ENCODE data around the gene TFF3. TPM values are rescaled to one million over a fixed set of nuclear protein-coding genes. Genes with fewer than 3 reads are reported as not detected.

Gene TFF3
- polyA plus RNA-seq, 1 donor from 2014 or later: not detected

- no peaks in the 10 kb centered on the region for H3K36me3 ChIP-seq (ENCODE audit: insufficient read depth, low read length)
- H3K9me2 ChIP-seq (ENCODE audit: insufficient read depth, low read length): no peaks in the 10 kb centered on the region
- H3K9me3 ChIP-seq (ENCODE audit: low read length): no peaks in the 10 kb centered on the region
- no peak overlapping the region for H2AFZ ChIP-seq (ENCODE audit: low read depth, low read length)
- no peak overlapping the region for H3K9ac ChIP-seq (ENCODE audit: low read length)
- no peaks in the 10 kb centered on the region for H3K79me2 ChIP-seq (replicated peaks; ENCODE audit: insufficient read depth, low read length)
- no peaks in the 10 kb centered on the region for H3F3A ChIP-seq (ENCODE audit: insufficient read depth, low read length, poor library complexity, severe bottlenecking)
- no peak overlapping the region for H3K4me3 ChIP-seq (ENCODE audit: low read length)
- no peak overlapping the region for H3K4me2 ChIP-seq (ENCODE audit: low read length)
- H3K27ac ChIP-seq (ENCODE audit: low read length): no peak overlapping the region
- no peaks in the 10 kb centered on the region for H4K20me1 ChIP-seq (ENCODE audit: insufficient read depth)
- TF ChIP-seq MXI1 (conservative IDR thresholded peaks at IDR 0.05; ENCODE audit: poor library complexity, severe bottlenecking) (no peak), TAF1 (IDR thresholded peaks at IDR 0.05; ENCODE audit: low read depth) (no peak), POLR2AphosphoS5 (IDR thresholded peaks at IDR 0.05) (no peak), SMC3 (conservative IDR thresholded peaks at IDR 0.05; ENCODE audit: poor library complexity) (no peak), RAD21 (conservative IDR thresholded peaks at IDR 0.05) (no peak), EZH2 (IDR thresholded peaks at IDR 0.05; ENCODE audit: borderline replicate concordance, insufficient read depth, low read length, poor library complexity, severe bottlenecking) (no peak)
- TF ChIP-seq, protein P1, sequence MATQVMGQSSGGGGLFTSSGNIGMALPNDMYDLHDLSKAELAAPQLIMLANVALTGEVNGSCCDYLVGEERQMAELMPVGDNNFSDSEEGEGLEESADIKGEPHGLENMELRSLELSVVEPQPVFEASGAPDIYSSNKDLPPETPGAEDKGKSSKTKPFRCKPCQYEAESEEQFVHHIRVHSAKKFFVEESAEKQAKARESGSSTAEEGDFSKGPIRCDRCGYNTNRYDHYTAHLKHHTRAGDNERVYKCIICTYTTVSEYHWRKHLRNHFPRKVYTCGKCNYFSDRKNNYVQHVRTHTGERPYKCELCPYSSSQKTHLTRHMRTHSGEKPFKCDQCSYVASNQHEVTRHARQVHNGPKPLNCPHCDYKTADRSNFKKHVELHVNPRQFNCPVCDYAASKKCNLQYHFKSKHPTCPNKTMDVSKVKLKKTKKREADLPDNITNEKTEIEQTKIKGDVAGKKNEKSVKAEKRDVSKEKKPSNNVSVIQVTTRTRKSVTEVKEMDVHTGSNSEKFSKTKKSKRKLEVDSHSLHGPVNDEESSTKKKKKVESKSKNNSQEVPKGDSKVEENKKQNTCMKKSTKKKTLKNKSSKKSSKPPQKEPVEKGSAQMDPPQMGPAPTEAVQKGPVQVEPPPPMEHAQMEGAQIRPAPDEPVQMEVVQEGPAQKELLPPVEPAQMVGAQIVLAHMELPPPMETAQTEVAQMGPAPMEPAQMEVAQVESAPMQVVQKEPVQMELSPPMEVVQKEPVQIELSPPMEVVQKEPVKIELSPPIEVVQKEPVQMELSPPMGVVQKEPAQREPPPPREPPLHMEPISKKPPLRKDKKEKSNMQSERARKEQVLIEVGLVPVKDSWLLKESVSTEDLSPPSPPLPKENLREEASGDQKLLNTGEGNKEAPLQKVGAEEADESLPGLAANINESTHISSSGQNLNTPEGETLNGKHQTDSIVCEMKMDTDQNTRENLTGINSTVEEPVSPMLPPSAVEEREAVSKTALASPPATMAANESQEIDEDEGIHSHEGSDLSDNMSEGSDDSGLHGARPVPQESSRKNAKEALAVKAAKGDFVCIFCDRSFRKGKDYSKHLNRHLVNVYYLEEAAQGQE (IDR thresholded peaks at IDR 0.05; ENCODE audit: borderline replicate concordance): no peak
- H3K27me3 ChIP-seq (ENCODE audit: insufficient read depth, low read depth, low read length): no peaks in the 10 kb centered on the region
Observed at GRCh38 chr21:42324896-42325295, 9.7 kb upstream of the TFF3 start.

GRCh38 chr21:42321845-42322244 lies 6.6 kb upstream of the TFF3 start:
- H3K9me2 ChIP-seq (ENCODE audit: insufficient read depth, low read length): no peaks in the 10 kb centered on the region
- H2AFZ ChIP-seq (ENCODE audit: low read depth, low read length): no peak overlapping the region
- H3K4me3 ChIP-seq (ENCODE audit: low read length): no peak overlapping the region
- no peaks in the 10 kb centered on the region for H3F3A ChIP-seq (ENCODE audit: insufficient read depth, low read length, poor library complexity, severe bottlenecking)
- no peaks in the 10 kb centered on the region for H3K9me3 ChIP-seq (ENCODE audit: low read length)
- TF ChIP-seq TAF1 (IDR thresholded peaks at IDR 0.05; ENCODE audit: low read depth) (no peak), EZH2 (IDR thresholded peaks at IDR 0.05; ENCODE audit: borderline replicate concordance, insufficient read depth, low read length, poor library complexity, severe bottlenecking) (no peak), SMC3 (conservative IDR thresholded peaks at IDR 0.05; ENCODE audit: poor library complexity) (no peak), CTCF (IDR thresholded peaks at IDR 0.05; ENCODE audit: poor library complexity, severe bottlenecking) (no peak), RAD21 (conservative IDR thresholded peaks at IDR 0.05) (no peak), POLR2AphosphoS5 (IDR thresholded peaks at IDR 0.05) (no peak), EP300 (conservative IDR thresholded peaks at IDR 0.05; ENCODE audit: poor library complexity, severe bottlenecking) (no peak), MXI1 (conservative IDR thresholded peaks at IDR 0.05; ENCODE audit: poor library complexity, severe bottlenecking) (no peak)
- TF ChIP-seq, protein P1 (IDR thresholded peaks at IDR 0.05; ENCODE audit: borderline replicate concordance): no peak
- H3K27me3 ChIP-seq (ENCODE audit: insufficient read depth, low read depth, low read length): no peaks in the 10 kb centered on the region
- no peak overlapping the region for H3K9ac ChIP-seq (ENCODE audit: low read length)
- no peak overlapping the region for H3K4me2 ChIP-seq (ENCODE audit: low read length)
- H3K27ac ChIP-seq (ENCODE audit: low read length): no peak overlapping the region
- H4K20me1 ChIP-seq (ENCODE audit: insufficient read depth): no peaks in the 10 kb centered on the region
- H3K79me2 ChIP-seq (replicated peaks; ENCODE audit: insufficient read depth, low read length): no peaks in the 10 kb centered on the region
- H3K36me3 ChIP-seq (ENCODE audit: insufficient read depth, low read length): no peaks in the 10 kb centered on the region

Data from neural cell (in vitro differentiated cells).